Measurements from ENCODE around the gene CYSTM1. TPM values are rescaled to one million over a fixed set of nuclear protein-coding genes. Genes with fewer than 3 reads are reported as not detected.

The CYSTM1 gene
- total RNA-seq, 1 experiment from 2014 or later, result 27.2 TPM

DNA sequence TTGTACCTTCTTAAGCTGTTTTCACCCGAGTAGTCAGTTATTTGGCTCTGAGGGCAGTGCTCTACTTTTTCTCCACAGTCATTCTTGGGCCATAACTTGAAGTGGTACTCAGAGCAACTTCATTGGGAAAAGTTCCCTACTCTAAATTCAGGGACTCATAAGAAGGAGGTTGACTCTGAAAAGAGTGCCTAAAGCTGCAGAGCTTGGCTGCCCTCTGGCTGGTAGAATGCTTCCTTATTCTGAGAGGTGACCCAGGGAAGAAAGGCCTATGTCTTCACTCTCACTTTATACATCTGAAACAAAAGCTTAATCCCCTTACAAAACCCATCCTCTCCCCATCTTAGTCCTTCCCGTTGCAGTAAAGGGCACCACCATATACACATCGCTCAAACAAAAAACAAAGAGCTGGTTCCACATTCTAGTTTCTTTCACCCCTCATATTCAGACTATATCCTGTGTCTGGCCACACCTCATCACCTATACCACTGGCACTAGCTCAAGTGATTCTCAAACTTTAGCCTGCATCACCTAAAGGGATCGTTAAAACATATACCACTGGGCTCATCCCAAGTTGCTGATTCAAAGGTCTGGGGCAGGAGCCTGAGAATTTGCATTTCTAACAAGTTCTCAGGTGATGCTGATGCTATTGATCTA is 41.3 kb upstream of the CYSTM1 start:
- no peaks in the 10 kb centered on the region for H3K27me3 ChIP-seq (ENCODE audit: insufficient read depth, low read depth)
- 0 out of 2 replicates have a peak, but pooled peaks cover 4% of the 10 kb centered on the region for H3K79me2 ChIP-seq (ENCODE audit: low read depth)
- peaks cover 5% of the 10 kb centered on the region; the same call in 1 of the 2 replicates for H3F3A ChIP-seq (ENCODE audit: insufficient read depth, low read depth)
- H4K20me1 ChIP-seq (ENCODE audit: insufficient read depth), result no peaks in the 10 kb centered on the region
- no TSS peak for BruUV-seq (replicated peaks)
- H3K27ac ChIP-seq, result no peak overlapping the region
- DNase-seq, result no peak
- intact Hi-C loops (cut with micrococcal nuclease; ENCODE audit: unreplicated experiment), result no loop called here
- H3K4me2 ChIP-seq, result no peak overlapping the region
- H3K4me3 ChIP-seq, result no peak overlapping the region
- ChIA-PET CTCF (no interaction called here), POLR2A (ENCODE audit: unreplicated experiment) (no interaction called here)
- H3K4me1 ChIP-seq (replicated peaks; ENCODE audit: insufficient read depth), result peaks cover 15% of the 10 kb centered on the region
- no peaks in the 10 kb centered on the region for H3K9me2 ChIP-seq (ENCODE audit: insufficient read depth)
- no peak for TF ChIP-seq EZH2 (IDR thresholded peaks at IDR 0.05; ENCODE audit: low read depth)
- TF ChIP-seq, protein P1, sequence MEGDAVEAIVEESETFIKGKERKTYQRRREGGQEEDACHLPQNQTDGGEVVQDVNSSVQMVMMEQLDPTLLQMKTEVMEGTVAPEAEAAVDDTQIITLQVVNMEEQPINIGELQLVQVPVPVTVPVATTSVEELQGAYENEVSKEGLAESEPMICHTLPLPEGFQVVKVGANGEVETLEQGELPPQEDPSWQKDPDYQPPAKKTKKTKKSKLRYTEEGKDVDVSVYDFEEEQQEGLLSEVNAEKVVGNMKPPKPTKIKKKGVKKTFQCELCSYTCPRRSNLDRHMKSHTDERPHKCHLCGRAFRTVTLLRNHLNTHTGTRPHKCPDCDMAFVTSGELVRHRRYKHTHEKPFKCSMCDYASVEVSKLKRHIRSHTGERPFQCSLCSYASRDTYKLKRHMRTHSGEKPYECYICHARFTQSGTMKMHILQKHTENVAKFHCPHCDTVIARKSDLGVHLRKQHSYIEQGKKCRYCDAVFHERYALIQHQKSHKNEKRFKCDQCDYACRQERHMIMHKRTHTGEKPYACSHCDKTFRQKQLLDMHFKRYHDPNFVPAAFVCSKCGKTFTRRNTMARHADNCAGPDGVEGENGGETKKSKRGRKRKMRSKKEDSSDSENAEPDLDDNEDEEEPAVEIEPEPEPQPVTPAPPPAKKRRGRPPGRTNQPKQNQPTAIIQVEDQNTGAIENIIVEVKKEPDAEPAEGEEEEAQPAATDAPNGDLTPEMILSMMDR (conservative IDR thresholded peaks at IDR 0.05), result no peak
- no peaks in the 10 kb centered on the region for H3K9me3 ChIP-seq (ENCODE audit: insufficient read depth, low read depth)
- no peak overlapping the region for H2AFZ ChIP-seq
- no peaks in the 10 kb centered on the region for H3K36me3 ChIP-seq (ENCODE audit: low read depth)

DNA sequence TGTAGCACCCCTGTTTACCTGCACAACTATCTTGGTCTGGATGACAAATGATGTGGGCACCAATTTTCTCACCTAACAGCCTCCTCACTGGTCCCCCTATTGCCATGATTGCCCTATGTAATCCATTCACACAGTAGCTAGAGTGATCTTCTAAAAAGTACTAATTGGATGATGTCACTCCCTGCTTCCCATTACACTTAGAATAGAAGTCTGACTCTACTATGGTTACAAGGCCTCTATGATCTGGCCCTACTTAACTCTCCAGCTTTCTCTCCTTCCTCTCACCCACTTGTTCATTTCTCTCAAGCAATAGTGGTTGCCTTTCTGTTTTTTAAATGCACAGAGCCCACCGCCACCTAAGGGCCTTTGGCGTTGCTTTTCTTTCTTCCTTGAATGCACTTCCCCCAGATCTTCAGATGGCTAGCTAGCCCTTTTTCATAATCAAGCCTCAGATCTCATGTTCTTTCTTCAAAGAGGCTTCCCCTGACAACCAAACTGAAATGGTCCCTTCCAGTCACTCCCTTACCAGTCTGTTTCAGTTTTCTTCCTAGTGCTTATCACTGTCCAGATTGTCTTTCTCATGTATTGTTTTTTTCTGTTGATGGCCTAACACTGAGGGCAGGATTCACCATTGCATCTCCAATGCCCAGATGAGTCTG is 40.6 kb upstream of the CYSTM1 start:
- Histone ChIP-seq H3K9me2 (ENCODE audit: insufficient read depth) (no peaks in the 10 kb centered on the region), H3K27me3 (ENCODE audit: insufficient read depth, low read depth) (no peaks in the 10 kb centered on the region), H2AFZ (no peak overlapping the region), H3K79me2 (ENCODE audit: low read depth) (no peaks in the 10 kb centered on the region), H3F3A (ENCODE audit: insufficient read depth, low read depth) (peaks cover 5% of the 10 kb centered on the region; the same call in 1 of the 2 replicates), H3K27ac (no peak overlapping the region), H3K4me1 (replicated peaks; ENCODE audit: insufficient read depth) (peaks cover 15% of the 10 kb centered on the region), H3K36me3 (ENCODE audit: low read depth) (no peaks in the 10 kb centered on the region), H3K4me2 (no peak overlapping the region), H4K20me1 (ENCODE audit: insufficient read depth) (no peaks in the 10 kb centered on the region), H3K4me3 (no peak overlapping the region), H3K9me3 (ENCODE audit: insufficient read depth, low read depth) (no peaks in the 10 kb centered on the region)
- no TSS peak for BruUV-seq (replicated peaks)
- POLR2A ChIA-PET (ENCODE audit: unreplicated experiment), result no interaction called here
- intact Hi-C loops (cut with micrococcal nuclease; ENCODE audit: unreplicated experiment), result no loop called here
- TF ChIP-seq, protein P1 (conservative IDR thresholded peaks at IDR 0.05), result no peak
- no peak for TF ChIP-seq EZH2 (IDR thresholded peaks at IDR 0.05; ENCODE audit: low read depth)
- CTCF ChIA-PET, result no interaction called here
- DNase-seq, result no peak

DNA sequence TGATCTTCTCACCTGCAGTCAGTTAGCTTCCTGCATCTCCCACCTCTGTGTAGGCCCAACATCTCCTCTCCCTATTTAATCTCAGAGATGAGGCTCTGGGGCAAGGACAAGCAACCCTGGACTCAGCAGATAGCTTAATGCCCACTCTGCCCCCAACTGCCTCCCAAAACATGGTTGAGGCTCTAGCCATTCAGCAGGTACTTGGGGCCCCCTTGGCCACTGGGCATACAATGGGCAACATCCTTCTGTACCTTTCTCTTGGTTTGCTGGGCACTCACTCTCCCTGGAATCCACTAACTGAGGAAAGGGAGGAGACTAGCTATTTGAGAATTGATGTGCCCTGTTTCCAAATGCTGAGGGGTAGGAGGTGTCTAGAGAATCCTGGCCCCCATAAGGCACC is 39.9 kb upstream of the CYSTM1 start:
- Histone ChIP-seq H3K4me2 (no peak overlapping the region), H3F3A (ENCODE audit: insufficient read depth, low read depth) (peaks cover 5% of the 10 kb centered on the region; the same call in 1 of the 2 replicates), H3K4me1 (replicated peaks; ENCODE audit: insufficient read depth) (peaks cover 15% of the 10 kb centered on the region), H3K27ac (no peak overlapping the region), H3K27me3 (ENCODE audit: insufficient read depth, low read depth) (no peaks in the 10 kb centered on the region), H4K20me1 (ENCODE audit: insufficient read depth) (no peaks in the 10 kb centered on the region), H3K79me2 (ENCODE audit: low read depth) (no peaks in the 10 kb centered on the region), H2AFZ (no peak overlapping the region), H3K4me3 (no peak overlapping the region), H3K36me3 (ENCODE audit: low read depth) (no peaks in the 10 kb centered on the region), H3K9me3 (ENCODE audit: insufficient read depth, low read depth) (no peaks in the 10 kb centered on the region), H3K9me2 (ENCODE audit: insufficient read depth) (no peaks in the 10 kb centered on the region)
- intact Hi-C loops (cut with micrococcal nuclease; ENCODE audit: unreplicated experiment), result no loop called here
- POLR2A ChIA-PET (ENCODE audit: unreplicated experiment), result no interaction called here
- CTCF ChIA-PET, result no interaction called here
- TF ChIP-seq, protein P1 (conservative IDR thresholded peaks at IDR 0.05), result no peak
- no peak for TF ChIP-seq EZH2 (IDR thresholded peaks at IDR 0.05; ENCODE audit: low read depth)
- BruUV-seq (replicated peaks), result no TSS peak
- DNase-seq, result no peak
